Esophagus muscularis mucosa (tissue), 4 donors: ENCODE measurements around the gene BSND. TPM values are rescaled to one million over a fixed set of nuclear protein-coding genes. Genes with fewer than 3 reads are reported as not detected.

ENCODE experiments used
- DNase-seq: peaks from one replicate; pipeline ENCODE4 v3.0.0-alpha.2; 2017; ENCODE audit errors: extremely low spot score
- H3K27ac ChIP-seq, 4 donors: fragments of 200-600 bp; sonication (generic); replicated peaks in 1 of 4; 1 replicate in 3 of 4; 2 replicates in 1 of 4; pipeline ENCODE4 v1.5.1; 2016 to 2019; ENCODE audit warnings: mild to moderate bottlenecking in 1 of 4
- H3K27me3 ChIP-seq, 4 donors: fragments of 200-600 bp; sonication (generic); one replicate each; pipeline versions ENCODE4 v1.5.1 to v1.6.0; 2016 to 2019
- H3K36me3 ChIP-seq, 4 donors: fragments of 200-600 bp; sonication (generic); one replicate each; pipeline ENCODE4 v1.5.1; 2016 to 2019
- H3K4me1 ChIP-seq, 4 donors: fragments of 200-600 bp; sonication (generic); one replicate each; pipeline ENCODE4 v1.5.1; 2016 to 2019
- H3K4me3 ChIP-seq, 4 donors: fragments of 200-600 bp; sonication (generic); 1 replicate in 2 of 4; 2 replicates in 2 of 4; pipeline ENCODE4 v1.5.1; 2016 to 2019; ENCODE audit warnings: mild to moderate bottlenecking in 4 of 4, moderate library complexity in 1 of 4
- H3K9me3 ChIP-seq, 4 donors: fragments of 200-600 bp; sonication (generic); 1 replicate in 3 of 4; 2 replicates in 1 of 4; pipeline ENCODE4 v1.5.1; 2016 to 2019
- EP300 ChIP-seq: sonication (generic); formaldehyde crosslinking; IDR thresholded peaks from one replicate; pipeline ENCODE4 v1.6.1; 2017; ENCODE audit warnings: antibody characterized with exemption
- POLR2A ChIP-seq: fragments of 450-650 bp; IDR thresholded peaks from one replicate; pipeline ENCODE4 v1.6.1; 2017; ENCODE audit warnings: antibody characterized with exemption, moderate library complexity, mild to moderate bottlenecking, low read depth
- POLR2AphosphoS5 ChIP-seq, 2 donors: sonication (generic); formaldehyde crosslinking; IDR thresholded peaks; one replicate each; pipeline ENCODE4 v1.6.1; 2017; ENCODE audit warnings: antibody characterized with exemption in 2 of 2
- WGBS: methylation state at CpG from one replicate; pipeline ENCODE4 v1.1.5; 2018; 5-methylcytosine and 5-hydroxymethylcytosine counted together
- intact Hi-C: fragments of 100-400 bp; cut with DNase I; formaldehyde crosslinking; loops from one replicate; pipeline ENCODE4 v1.15.1; 2023
- total RNA-seq, 4 donors: library from RNA; depleted of rRNA; stranded (reverse); fragments of >200 nt; gene quantifications; one replicate each; pipeline versions ENCODE4 v1.1.0 to v1.2.1, GENCODE V29; 2016
- TF ChIP-seq, protein P1 (sequence below), 3 experiments: fragments of 200-600 bp in 2 of 3; fragments of 450-650 bp in 1 of 3; sonication (generic) in 2 of 3; IDR thresholded peaks; one replicate each; pipeline ENCODE4 v1.5.1; 2017 to 2019; ENCODE audit warnings: antibody characterized with exemption in 3 of 3, mild to moderate bottlenecking in 2 of 3, moderate library complexity in 1 of 3

Gene BSND
- total RNA-seq, 4 donors from 2014 or later, result not detected

DNA sequence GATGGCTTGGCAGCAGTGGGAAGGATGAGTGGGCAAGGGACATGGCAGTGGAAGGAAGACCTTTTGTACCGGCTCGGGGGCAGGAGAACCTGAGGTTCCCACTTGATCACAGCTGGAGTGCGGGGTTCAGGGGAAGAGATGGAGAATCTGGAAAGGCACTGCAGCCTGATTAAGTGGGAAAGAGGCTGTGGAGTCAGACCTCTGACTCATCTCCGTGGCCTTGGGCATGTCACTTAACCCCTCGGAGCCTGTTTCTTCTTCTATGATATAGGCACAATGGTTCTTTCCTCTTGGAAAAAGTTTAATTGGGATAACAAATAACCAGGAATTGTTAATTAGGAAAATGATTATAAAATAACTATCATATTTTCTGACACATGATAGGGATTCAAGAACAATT is 31.4 kb upstream of the BSND start:
- Histone ChIP-seq H3K4me3 (no peak overlapping the region), H3K36me3 (no peaks in the 10 kb centered on the region), H3K9me3 (no peaks in the 10 kb centered on the region), H3K27ac (no peak overlapping the region), H3K4me1 (peaks cover 0 to 5% (median 0%) of the 10 kb centered on the region in 4 donors), H3K27me3 (peaks cover 0 to 6% (median 0%) of the 10 kb centered on the region in 4 donors)
- intact Hi-C loops, result no loop called here
- no peak for DNase-seq
- TF ChIP-seq EP300, result no peak
- 62% methylated on average over 4 of the region's 5 CpGs for WGBS

GRCh38 chr1:54968551-54968950 is 30.2 kb upstream of the BSND start:
- intact Hi-C loops, result no loop called here
- TF ChIP-seq, protein P1, sequence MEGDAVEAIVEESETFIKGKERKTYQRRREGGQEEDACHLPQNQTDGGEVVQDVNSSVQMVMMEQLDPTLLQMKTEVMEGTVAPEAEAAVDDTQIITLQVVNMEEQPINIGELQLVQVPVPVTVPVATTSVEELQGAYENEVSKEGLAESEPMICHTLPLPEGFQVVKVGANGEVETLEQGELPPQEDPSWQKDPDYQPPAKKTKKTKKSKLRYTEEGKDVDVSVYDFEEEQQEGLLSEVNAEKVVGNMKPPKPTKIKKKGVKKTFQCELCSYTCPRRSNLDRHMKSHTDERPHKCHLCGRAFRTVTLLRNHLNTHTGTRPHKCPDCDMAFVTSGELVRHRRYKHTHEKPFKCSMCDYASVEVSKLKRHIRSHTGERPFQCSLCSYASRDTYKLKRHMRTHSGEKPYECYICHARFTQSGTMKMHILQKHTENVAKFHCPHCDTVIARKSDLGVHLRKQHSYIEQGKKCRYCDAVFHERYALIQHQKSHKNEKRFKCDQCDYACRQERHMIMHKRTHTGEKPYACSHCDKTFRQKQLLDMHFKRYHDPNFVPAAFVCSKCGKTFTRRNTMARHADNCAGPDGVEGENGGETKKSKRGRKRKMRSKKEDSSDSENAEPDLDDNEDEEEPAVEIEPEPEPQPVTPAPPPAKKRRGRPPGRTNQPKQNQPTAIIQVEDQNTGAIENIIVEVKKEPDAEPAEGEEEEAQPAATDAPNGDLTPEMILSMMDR (IDR thresholded peaks at IDR 0.05), result no peak
- no peak for TF ChIP-seq POLR2A
- no peak for TF ChIP-seq EP300
- TF ChIP-seq POLR2AphosphoS5 (IDR thresholded peaks at IDR 0.05), result no peak

DNA sequence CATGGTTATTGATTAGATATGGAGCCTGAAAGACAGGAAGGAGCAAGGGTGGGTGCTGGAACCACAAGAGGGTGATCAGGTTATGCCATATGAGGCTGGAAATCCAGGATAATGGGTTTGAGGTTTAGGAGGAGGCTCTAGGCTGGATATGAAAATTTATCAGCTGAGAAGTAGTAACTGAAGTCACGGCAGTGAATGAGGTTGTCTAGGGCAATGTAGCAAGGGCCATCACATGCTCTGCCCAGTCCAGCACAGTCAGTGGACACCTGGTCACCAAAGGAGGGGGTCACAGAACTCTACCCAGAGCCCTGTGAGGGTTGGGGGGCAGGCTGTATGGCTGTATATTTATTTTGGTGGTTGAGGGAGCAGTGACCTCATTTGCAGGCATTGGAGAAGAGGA is 28.9 kb upstream of the BSND start:
- H3K4me3 ChIP-seq, result no peak overlapping the region
- H3K4me1 ChIP-seq, result peaks cover 0 to 13% (median 10%) of the 10 kb centered on the region in 4 donors
- DNase-seq, result no peak
- TF ChIP-seq POLR2A, result no peak
- TF ChIP-seq EP300, result no peak
- TF ChIP-seq, protein P1 (IDR thresholded peaks at IDR 0.05), result no peak
- TF ChIP-seq POLR2AphosphoS5 (IDR thresholded peaks at IDR 0.05), result no peak
- intact Hi-C loops, result no loop called here
- no peak overlapping the region for H3K27ac ChIP-seq
- no peaks in the 10 kb centered on the region for H3K36me3 ChIP-seq
- H3K9me3 ChIP-seq, result no peaks in the 10 kb centered on the region
- H3K27me3 ChIP-seq, result peaks cover 0 to 6% (median 0%) of the 10 kb centered on the region in 4 donors
- 95% methylated on average over 1 of the region's 1 CpG for WGBS

More at GRCh38 chr1:54968551-54968950, 30.2 kb upstream of the BSND start:
- no peak overlapping the region for H3K4me3 ChIP-seq
- no peaks in the 10 kb centered on the region for H3K9me3 ChIP-seq
- H3K4me1 ChIP-seq, result peaks cover 0 to 12% (median 9%) of the 10 kb centered on the region in 4 donors
- no peak overlapping the region for H3K27ac ChIP-seq
- peaks cover 0 to 6% (median 0%) of the 10 kb centered on the region in 4 donors for H3K27me3 ChIP-seq
- no peaks in the 10 kb centered on the region for H3K36me3 ChIP-seq
- DNase-seq, result no peak
- WGBS, result 65% methylated on average over 4 of the region's 4 CpGs

DNA sequence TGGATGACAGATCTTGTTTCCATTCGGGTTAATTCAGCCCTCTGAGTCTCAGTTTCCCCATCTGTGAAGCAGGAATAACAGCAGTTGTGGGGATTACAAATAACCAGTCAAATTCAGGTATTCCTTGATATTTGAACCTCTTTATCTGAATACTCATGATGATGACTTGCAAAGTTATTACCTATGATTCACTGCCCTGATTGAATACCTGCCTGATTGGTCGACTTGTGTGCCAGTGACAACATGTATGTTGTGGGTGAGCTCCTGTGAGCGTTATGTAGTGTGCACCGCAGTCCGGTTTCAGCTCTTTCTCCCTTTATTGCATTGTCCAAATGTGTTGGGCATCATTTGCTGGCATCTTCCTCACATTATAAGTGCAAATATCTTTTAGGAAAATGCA is 27.8 kb upstream of the BSND start:
- DNase-seq, result no peak
- WGBS, result 89% methylated on average over 5 of the region's 5 CpGs
- TF ChIP-seq POLR2AphosphoS5 (IDR thresholded peaks at IDR 0.05), result no peak
- TF ChIP-seq, protein P1 (IDR thresholded peaks at IDR 0.05), result no peak
- TF ChIP-seq EP300, result no peak
- TF ChIP-seq POLR2A, result no peak
- intact Hi-C loops, result no loop called here
- H3K36me3 ChIP-seq, result no peaks in the 10 kb centered on the region
- H3K4me1 ChIP-seq, result peaks cover 0 to 11% (median 9%) of the 10 kb centered on the region in 4 donors
- no peak overlapping the region for H3K27ac ChIP-seq
- no peaks in the 10 kb centered on the region for H3K9me3 ChIP-seq
- no peak overlapping the region for H3K4me3 ChIP-seq
- H3K27me3 ChIP-seq, result peaks cover 0 to 6% (median 0%) of the 10 kb centered on the region in 4 donors

- peaks cover 0 to 11% (median 9%) of the 10 kb centered on the region in 4 donors for H3K4me1 ChIP-seq
- H3K27me3 ChIP-seq, result peaks cover 0 to 6% (median 0%) of the 10 kb centered on the region in 4 donors
- H3K27ac ChIP-seq, result no peak overlapping the region
- DNase-seq, result no peak
- H3K36me3 ChIP-seq, result no peaks in the 10 kb centered on the region
- intact Hi-C loops, result no loop called here
- TF ChIP-seq EP300, result no peak
- TF ChIP-seq, protein P1 (IDR thresholded peaks at IDR 0.05), result no peak
- TF ChIP-seq POLR2AphosphoS5 (IDR thresholded peaks at IDR 0.05), result no peak
- WGBS, result 88% methylated on average over 7 of the region's 7 CpGs
- no peaks in the 10 kb centered on the region for H3K9me3 ChIP-seq
- H3K4me3 ChIP-seq, result no peak overlapping the region
Observed at GRCh38 chr1:54971317-54971791, 27.4 kb upstream of the BSND start.
